Activated T-cell treated with anti-CD3 and anti-CD28 coated beads for 48 hours (primary cell): ENCODE results near the gene CISD1.
A peak's percentile ranks its signal among the peaks of the same experiment; 100 is the strongest.
"Not testable (repeated sequence)": the region's sequence is repeated elsewhere in the genome, so short reads cannot be mapped to it uniquely, and the experiment has no call there.

ENCODE experiments used
- DNase-seq: peaks from one replicate; pipeline ENCODE4 v3.0.0-alpha.2; 2020; ENCODE audit warnings: low read depth

The CISD1 gene

GRCh38 chr10:58268946-58269781, at the start of gene CISD1:
Gene CISD1, plus strand, starts transcription at chr10:58269162. Its CDS starts 112 bp downstream, at chr10:58269274.
- peak; percentile 89 for DNase-seq

GRCh38 chr10:58219875-58220274, 49.1 kb upstream of the CISD1 start:
- DNase-seq = no peak

GRCh38 chr10:58220769-58221451, 48.1 kb upstream of the CISD1 start:
- no peak for DNase-seq

GRCh38 chr10:58225654-58226053, 43.3 kb upstream of the CISD1 start:
- DNase-seq = no peak

GRCh38 chr10:58229856-58230255, 39.1 kb upstream of the CISD1 start:
- not testable (repeated sequence) for DNase-seq

- DNase-seq = no peak
Measured at GRCh38 chr10:58237014-58237834, 31.7 kb upstream of the CISD1 start.

- DNase-seq = no peak
Measured at GRCh38 chr10:58239561-58240169, 29.3 kb upstream of the CISD1 start.

- DNase-seq = no peak
Measured at GRCh38 chr10:58240531-58240930, 28.4 kb upstream of the CISD1 start.

- no peak for DNase-seq
Measured at GRCh38 chr10:58241346-58241745, 27.6 kb upstream of the CISD1 start.

GRCh38 chr10:58243269-58243668, 25.7 kb upstream of the CISD1 start:
- no peak for DNase-seq

- not testable (repeated sequence) for DNase-seq
Measured at GRCh38 chr10:58243801-58244200, 25.2 kb upstream of the CISD1 start.

- DNase-seq = not testable (repeated sequence)
Measured at GRCh38 chr10:58244242-58244641, 24.7 kb upstream of the CISD1 start.

- DNase-seq = not testable (repeated sequence)
Measured at GRCh38 chr10:58244666-58245065, 24.3 kb upstream of the CISD1 start.

GRCh38 chr10:58253184-58253583, 15.8 kb upstream of the CISD1 start:
- no peak for DNase-seq

- no peak for DNase-seq
Measured at GRCh38 chr10:58254644-58255043, 14.3 kb upstream of the CISD1 start.

GRCh38 chr10:58256013-58256780, 12.8 kb upstream of the CISD1 start:
- DNase-seq = not testable (repeated sequence)

- DNase-seq = no peak
Measured at GRCh38 chr10:58258977-58259692, 9.8 kb upstream of the CISD1 start.

GRCh38 chr10:58260334-58260733, 8.6 kb upstream of the CISD1 start:
- DNase-seq = no peak

GRCh38 chr10:58262766-58263165, 6.2 kb upstream of the CISD1 start:
- DNase-seq = no peak

- DNase-seq = no peak
Measured at GRCh38 chr10:58264780-58265179, 4.2 kb upstream of the CISD1 start.

- no peak for DNase-seq
Measured at GRCh38 chr10:58265249-58265648, 3.7 kb upstream of the CISD1 start.
